GM19043 (cell line): ENCODE measurements around the gene DDR1.

ENCODE experiments used
- ATAC-seq: cut with Tn5 transposase; IDR thresholded peaks from one replicate; pipeline ENCODE4 v1.9.1; 2021; ENCODE audit warnings: low read depth; ENCODE audit not compliant: unreplicated experiment

Gene DDR1

GRCh38 chr6:30942338-30943060 is 58.2 kb downstream of the DDR1 start:
- ATAC-seq, result no peak

- ATAC-seq, result no peak
These were observed 59.7 kb downstream of the DDR1 start for GRCh38 chr6:30944051-30944450.

GRCh38 chr6:30945281-30945680 is 61.0 kb downstream of the DDR1 start:
- ATAC-seq, result no peak

GRCh38 chr6:30947231-30947630 is 62.9 kb downstream of the DDR1 start:
- ATAC-seq, result no peak

- no peak for ATAC-seq
These were observed 64.5 kb downstream of the DDR1 start for GRCh38 chr6:30948811-30949210.
